ENCODE measurements around the gene C22orf31. TPM values are rescaled to one million over a fixed set of nuclear protein-coding genes. Genes with fewer than 3 reads are reported as not detected.

Gene C22orf31
- total RNA-seq, 1 experiment from 2014 or later: not detected

GRCh38 chr22:29090039-29090438 lies 28.4 kb upstream of the C22orf31 start:
- ChIA-PET CTCF (no interaction called here), RAD21 (ENCODE audit: low non-redundant PET in 1 of 2, low total read pairs in 2 of 2, uncharacterized antibody in 2 of 2, unreplicated experiment in 2 of 2) (no interaction called here), POLR2A (no interaction called here)
- Histone ChIP-seq H3K4me3 (replicated peaks in 1 of 2; ENCODE audit: low read depth in 1 of 2, low read length in 2 of 2) (no peak overlapping the region), H3K27me3 (ENCODE audit: insufficient read depth, low read length) (no peaks in the 10 kb centered on the region), H2AFZ (ENCODE audit: low read depth, low read length, poor library complexity, severe bottlenecking) (no peak overlapping the region), H3K4me2 (ENCODE audit: low read length) (no peak overlapping the region), H3K4me1 (ENCODE audit: control insufficient read depth in 1 of 2, insufficient read depth in 2 of 2, low read length in 2 of 2) (no peaks in the 10 kb centered on the region), H3K9ac (ENCODE audit: low read length) (no peak overlapping the region), H3K36me3 (ENCODE audit: control insufficient read depth in 1 of 2, insufficient read depth in 2 of 2, low read length in 2 of 2) (no peaks in the 10 kb centered on the region), H3K79me2 (ENCODE audit: insufficient read depth, low read length) (no peaks in the 10 kb centered on the region), H3K9me2 (ENCODE audit: insufficient read depth) (no peaks in the 10 kb centered on the region), H3K27ac (ENCODE audit: low read depth, low read length) (no peak overlapping the region), H3K9me3 (ENCODE audit: control insufficient read depth in 1 of 2, insufficient read depth in 1 of 2, low read depth in 1 of 2, low read length in 2 of 2) (no peaks in the 10 kb centered on the region), H4K20me1 (ENCODE audit: insufficient read depth) (no peaks in the 10 kb centered on the region)
- intact Hi-C loops (cut with micrococcal nuclease): no loop called here
- DNase-seq (ENCODE audit: low read depth, low spot score) (no peak), ATAC-seq (no peak)
- TF ChIP-seq EZH2 (IDR thresholded peaks at IDR 0.05) (no peak), YY1 (IDR thresholded peaks at IDR 0.05; ENCODE audit: extremely low read depth, insufficient replicate concordance, low read depth, low read length) (no peak), CEBPB (IDR thresholded peaks at IDR 0.05; ENCODE audit: low read depth) (no peak), TCF7L2 (IDR thresholded peaks at IDR 0.05; ENCODE audit: borderline replicate concordance, extremely low read depth, insufficient read depth, insufficient read length) (no peak), CBX3 (IDR thresholded peaks at IDR 0.05; ENCODE audit: low read depth) (no peak), ZFX (IDR thresholded peaks at IDR 0.05) (no peak), REST (IDR thresholded peaks at IDR 0.05; ENCODE audit: low read depth) (no peak), MAX (IDR thresholded peaks at IDR 0.05) (no peak), SIN3A (IDR thresholded peaks at IDR 0.05; ENCODE audit: low read depth) (no peak), JUND (IDR thresholded peaks at IDR 0.05) (no peak), SRF (IDR thresholded peaks at IDR 0.05; ENCODE audit: low read depth) (no peak), EGR1 (IDR thresholded peaks at IDR 0.05; ENCODE audit: low read depth) (no peak), RAD21 (IDR thresholded peaks at IDR 0.05; ENCODE audit: low read depth) (no peak), EZH2phosphoT487 (IDR thresholded peaks at IDR 0.05; ENCODE audit: borderline replicate concordance) (no peak), POLR2AphosphoS5 (IDR thresholded peaks at IDR 0.05; ENCODE audit: low read depth, low read length) (no peak), ZNF274 (IDR thresholded peaks at IDR 0.05; ENCODE audit: low read depth, low read length) (no peak), FOSL1 (IDR thresholded peaks at IDR 0.05; ENCODE audit: low read depth) (no peak), POLR2A (IDR thresholded peaks at IDR 0.05; ENCODE audit: borderline replicate concordance, extremely low read depth, insufficient read depth, insufficient read length) (no peak)
- TF ChIP-seq, protein P1, sequence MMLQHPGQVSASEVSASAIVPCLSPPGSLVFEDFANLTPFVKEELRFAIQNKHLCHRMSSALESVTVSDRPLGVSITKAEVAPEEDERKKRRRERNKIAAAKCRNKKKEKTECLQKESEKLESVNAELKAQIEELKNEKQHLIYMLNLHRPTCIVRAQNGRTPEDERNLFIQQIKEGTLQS (IDR thresholded peaks at IDR 0.05): no peak
- TF ChIP-seq, protein P2, sequence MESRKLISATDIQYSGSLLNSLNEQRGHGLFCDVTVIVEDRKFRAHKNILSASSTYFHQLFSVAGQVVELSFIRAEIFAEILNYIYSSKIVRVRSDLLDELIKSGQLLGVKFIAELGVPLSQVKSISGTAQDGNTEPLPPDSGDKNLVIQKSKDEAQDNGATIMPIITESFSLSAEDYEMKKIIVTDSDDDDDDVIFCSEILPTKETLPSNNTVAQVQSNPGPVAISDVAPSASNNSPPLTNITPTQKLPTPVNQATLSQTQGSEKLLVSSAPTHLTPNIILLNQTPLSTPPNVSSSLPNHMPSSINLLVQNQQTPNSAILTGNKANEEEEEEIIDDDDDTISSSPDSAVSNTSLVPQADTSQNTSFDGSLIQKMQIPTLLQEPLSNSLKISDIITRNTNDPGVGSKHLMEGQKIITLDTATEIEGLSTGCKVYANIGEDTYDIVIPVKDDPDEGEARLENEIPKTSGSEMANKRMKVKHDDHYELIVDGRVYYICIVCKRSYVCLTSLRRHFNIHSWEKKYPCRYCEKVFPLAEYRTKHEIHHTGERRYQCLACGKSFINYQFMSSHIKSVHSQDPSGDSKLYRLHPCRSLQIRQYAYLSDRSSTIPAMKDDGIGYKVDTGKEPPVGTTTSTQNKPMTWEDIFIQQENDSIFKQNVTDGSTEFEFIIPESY (IDR thresholded peaks at IDR 0.05; ENCODE audit: extremely low read depth, insufficient replicate concordance, low read length): no peak
- BruUV-seq (replicated peaks): no TSS peak

Data from HCT116 (cell line).